SH-SY5Y (cell line): Measurements from ENCODE around the gene TFIP11.

Source experiments
- GATA2 ChIP-seq: IDR thresholded peaks from 2 replicates; pipeline ENCODE4 v1.6.1; 2011; ENCODE audit warnings: mild to moderate bottlenecking, low read depth, low read length
- GATA3 ChIP-seq: IDR thresholded peaks from 2 replicates; pipeline ENCODE4 v1.6.1; 2011; ENCODE audit warnings: low read depth, mild to moderate bottlenecking, low read length, moderate library complexity

GRCh38 chr22:26470807-26471206 lies 41.5 kb downstream of the TFIP11 start:
- no peak for TF ChIP-seq GATA2
- no peak for TF ChIP-seq GATA3
